Panc1 (cell line): ENCODE measurements around the gene SART3.

Experiments
- CTCF ChIP-seq: fragments of 450-650 bp; IDR thresholded peaks from 2 replicates; pipeline ENCODE4 v1.5.1; 2017; ENCODE audit warnings: mild to moderate bottlenecking
- POLR2AphosphoS5 ChIP-seq: IDR thresholded peaks from 2 replicates; pipeline ENCODE4 v1.6.1; 2012; ENCODE audit warnings: mild to moderate bottlenecking, low read depth, low read length, moderate library complexity
- REST ChIP-seq, 2 experiments: IDR thresholded peaks; 2 replicates each; pipeline ENCODE4 v1.6.1; 2011 to 2012; ENCODE audit warnings: low read depth in 2 of 2, control low read depth in 1 of 2, low read length in 1 of 2, mild to moderate bottlenecking in 1 of 2, moderate library complexity in 1 of 2; ENCODE audit not compliant: insufficient read depth in 1 of 2

- TF ChIP-seq CTCF (peak; percentile 90), POLR2AphosphoS5 (no peak), REST (IDR thresholded peaks at IDR 0.05; ENCODE audit: insufficient read depth in 1 of 2, low read depth in 2 of 2, low read length in 1 of 2) (no peak)
Measured at GRCh38 chr12:108511633-108512540, 49.1 kb downstream of the SART3 start.
